Colonic mucosa (tissue), 4 donors: ENCODE measurements around the gene C2CD4D. TPM values are rescaled to one million over a fixed set of nuclear protein-coding genes. Genes with fewer than 3 reads are reported as not detected.

Source experiments
- DNase-seq: peaks from one replicate; pipeline ENCODE4 v3.0.0-alpha.2; 2020
- H3K27ac ChIP-seq: fragments of 200-600 bp; one replicate; pipeline ENCODE4 v1.8.0; 2021
- H3K27me3 ChIP-seq: fragments of 200-600 bp; one replicate; pipeline ENCODE4 v1.8.0; 2021
- H3K36me3 ChIP-seq: fragments of 200-600 bp; one replicate; pipeline ENCODE4 v1.8.0; 2021
- H3K4me1 ChIP-seq: fragments of 200-600 bp; one replicate; pipeline ENCODE4 v1.8.0; 2021; ENCODE audit warnings: mild to moderate bottlenecking
- H3K4me3 ChIP-seq: fragments of 200-600 bp; one replicate; pipeline ENCODE4 v1.8.0; 2021
- H3K9ac ChIP-seq, 2 donors: one replicate each; pipeline ENCODE4 v1.7.0; 2013; ENCODE audit warnings: control low read depth in 2 of 2, low read depth in 2 of 2, low read length in 2 of 2
- H3K9me3 ChIP-seq: fragments of 200-600 bp; one replicate; pipeline ENCODE4 v1.8.0; 2021
- intact Hi-C: fragments of 100-400 bp; cut with DNase I; formaldehyde crosslinking; loops from one replicate; pipeline ENCODE4 v1.14.1; 2022
- total RNA-seq, 2 donors: library from RNA; stranded (reverse); fragmentation: NEBNext Ultra II Directional in 1 of 2; extraction: Animal tissue kit (Norgen Biotek cat#: 25700) in 1 of 2; gene quantifications; one replicate each; pipeline ENCODE4 v1.2.1, GENCODE V29; 2021
- TF ChIP-seq, protein P1 (sequence below): fragments of 200-600 bp; IDR thresholded peaks from one replicate; pipeline ENCODE4 v1.8.0; 2022; ENCODE audit warnings: antibody characterized with exemption, mild to moderate bottlenecking
- donor health status: healthy.
- donor health status: DM: no; HTN: no; CAD: no.
- donor health status: DM: no; HTN: no; CAD: no.

C2CD4D gene
- total RNA-seq, 2 donors from 2014 or later = 0.85 to 1.6 TPM

- no peak overlapping the region for H3K4me3 ChIP-seq
- no peaks in the 10 kb centered on the region for H3K27me3 ChIP-seq
- intact Hi-C loops = no loop called here
- DNase-seq = no peak
- H3K36me3 ChIP-seq = no peaks in the 10 kb centered on the region
- no peak overlapping the region for H3K27ac ChIP-seq
- no peaks in the 10 kb centered on the region for H3K4me1 ChIP-seq
- TF ChIP-seq, protein P1, sequence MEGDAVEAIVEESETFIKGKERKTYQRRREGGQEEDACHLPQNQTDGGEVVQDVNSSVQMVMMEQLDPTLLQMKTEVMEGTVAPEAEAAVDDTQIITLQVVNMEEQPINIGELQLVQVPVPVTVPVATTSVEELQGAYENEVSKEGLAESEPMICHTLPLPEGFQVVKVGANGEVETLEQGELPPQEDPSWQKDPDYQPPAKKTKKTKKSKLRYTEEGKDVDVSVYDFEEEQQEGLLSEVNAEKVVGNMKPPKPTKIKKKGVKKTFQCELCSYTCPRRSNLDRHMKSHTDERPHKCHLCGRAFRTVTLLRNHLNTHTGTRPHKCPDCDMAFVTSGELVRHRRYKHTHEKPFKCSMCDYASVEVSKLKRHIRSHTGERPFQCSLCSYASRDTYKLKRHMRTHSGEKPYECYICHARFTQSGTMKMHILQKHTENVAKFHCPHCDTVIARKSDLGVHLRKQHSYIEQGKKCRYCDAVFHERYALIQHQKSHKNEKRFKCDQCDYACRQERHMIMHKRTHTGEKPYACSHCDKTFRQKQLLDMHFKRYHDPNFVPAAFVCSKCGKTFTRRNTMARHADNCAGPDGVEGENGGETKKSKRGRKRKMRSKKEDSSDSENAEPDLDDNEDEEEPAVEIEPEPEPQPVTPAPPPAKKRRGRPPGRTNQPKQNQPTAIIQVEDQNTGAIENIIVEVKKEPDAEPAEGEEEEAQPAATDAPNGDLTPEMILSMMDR = no peak
- H3K9ac ChIP-seq = no peak overlapping the region
- no peaks in the 10 kb centered on the region for H3K9me3 ChIP-seq
These were observed 28.3 kb upstream of the C2CD4D start for GRCh38 chr1:151867765-151868411.

DNA sequence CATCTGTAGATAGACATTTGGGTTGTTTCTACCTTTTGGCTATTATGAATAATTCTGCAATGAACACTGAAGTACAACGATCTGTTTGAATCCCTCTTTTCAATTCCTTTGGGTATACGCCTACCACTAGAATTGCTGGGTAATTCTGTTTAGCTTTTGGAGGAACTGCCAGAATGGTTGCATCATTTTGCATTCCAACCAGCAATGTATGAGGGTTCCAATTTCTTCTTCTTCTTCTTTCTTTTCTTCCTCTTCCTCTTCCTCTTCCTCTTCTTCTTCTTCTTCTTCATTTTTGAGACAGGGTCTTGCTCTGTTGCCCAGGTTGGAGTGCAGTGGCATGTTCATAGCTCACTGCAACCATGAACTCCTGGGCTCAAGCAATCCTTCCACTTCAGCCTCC lies 27.7 kb upstream of the C2CD4D start:
- Histone ChIP-seq H3K9ac (no peak overlapping the region), H3K27ac (no peak overlapping the region), H3K4me3 (no peak overlapping the region), H3K4me1 (no peaks in the 10 kb centered on the region), H3K36me3 (no peaks in the 10 kb centered on the region), H3K27me3 (no peaks in the 10 kb centered on the region), H3K9me3 (no peaks in the 10 kb centered on the region)
- intact Hi-C loops = no loop called here
- TF ChIP-seq, protein P1 = no peak
- DNase-seq = no peak

DNA sequence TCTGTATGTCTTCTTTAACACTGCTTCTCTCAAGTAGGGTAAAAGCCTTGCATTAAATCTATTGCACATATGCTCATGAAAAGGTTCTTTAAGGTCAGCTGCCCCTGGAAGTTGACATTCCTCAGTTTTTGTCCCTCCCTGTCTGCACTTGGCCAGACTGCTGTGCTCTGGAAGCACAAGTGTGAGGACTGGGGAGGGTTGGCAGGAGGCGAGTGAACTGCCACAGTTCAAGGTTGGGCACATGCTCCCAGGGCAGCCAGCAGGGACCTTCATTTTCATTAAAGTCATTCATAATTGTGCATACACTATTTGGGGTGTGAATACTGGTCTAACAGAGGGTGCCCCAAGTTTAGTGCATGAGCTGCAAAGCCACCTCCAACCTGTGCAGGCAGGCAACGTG lies 24.8 kb upstream of the C2CD4D start:
- Histone ChIP-seq H3K9me3 (no peaks in the 10 kb centered on the region), H3K27me3 (no peaks in the 10 kb centered on the region), H3K27ac (no peak overlapping the region), H3K36me3 (no peaks in the 10 kb centered on the region), H3K4me3 (no peak overlapping the region), H3K9ac (no peak overlapping the region), H3K4me1 (no peaks in the 10 kb centered on the region)
- TF ChIP-seq, protein P1 = no peak
- DNase-seq = no peak
- intact Hi-C loops = no loop called here

DNA sequence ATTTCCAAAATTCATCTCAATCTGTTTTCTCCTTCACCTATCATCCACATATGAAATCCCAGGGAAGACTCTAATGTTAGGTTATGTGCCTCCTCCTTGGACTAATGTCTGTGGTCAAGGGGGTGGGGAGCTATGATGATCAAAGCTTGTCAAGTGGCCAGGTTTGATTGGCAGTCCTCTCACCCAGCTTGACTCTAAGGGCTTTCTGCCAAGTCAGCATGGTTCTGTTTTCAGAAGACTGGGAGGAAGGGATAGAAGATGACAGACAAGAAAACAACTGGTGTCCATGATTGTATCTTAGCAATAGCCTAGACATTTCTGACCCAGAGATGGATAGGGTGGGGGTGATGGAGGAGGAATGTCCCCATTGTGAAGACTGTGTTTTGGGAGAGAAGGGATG lies 23.0 kb upstream of the C2CD4D start:
- intact Hi-C loops = no loop called here
- H3K27me3 ChIP-seq = no peaks in the 10 kb centered on the region
- H3K4me1 ChIP-seq = no peaks in the 10 kb centered on the region
- no peak overlapping the region for H3K27ac ChIP-seq
- DNase-seq = no peak
- no peak overlapping the region for H3K9ac ChIP-seq
- H3K4me3 ChIP-seq = no peak overlapping the region
- TF ChIP-seq, protein P1 = no peak
- H3K36me3 ChIP-seq = no peaks in the 10 kb centered on the region
- no peaks in the 10 kb centered on the region for H3K9me3 ChIP-seq

GRCh38 chr1:151860504-151861187 lies 21.0 kb upstream of the C2CD4D start:
- no peaks in the 10 kb centered on the region for H3K4me1 ChIP-seq
- no peak overlapping the region for H3K4me3 ChIP-seq
- DNase-seq = no peak
- TF ChIP-seq, protein P1 = no peak
- H3K27ac ChIP-seq = no peak overlapping the region
- H3K36me3 ChIP-seq = no peaks in the 10 kb centered on the region
- H3K27me3 ChIP-seq = no peaks in the 10 kb centered on the region
- H3K9ac ChIP-seq = no peak overlapping the region
- H3K9me3 ChIP-seq = no peaks in the 10 kb centered on the region
- intact Hi-C loops = no loop called here
